CD4-positive, alpha-beta T cell treated with Interleukin-2 at 100 ng/mL for 4 hours (primary cell): ENCODE data around the gene LSG1.
A peak's percentile ranks its signal among the peaks of the same experiment; 100 is the strongest.

Experiments
- DNase-seq: peaks from one replicate; pipeline ENCODE4 v3.0.0-alpha.2; 2020; ENCODE audit warnings: low spot score

Gene LSG1

DNA sequence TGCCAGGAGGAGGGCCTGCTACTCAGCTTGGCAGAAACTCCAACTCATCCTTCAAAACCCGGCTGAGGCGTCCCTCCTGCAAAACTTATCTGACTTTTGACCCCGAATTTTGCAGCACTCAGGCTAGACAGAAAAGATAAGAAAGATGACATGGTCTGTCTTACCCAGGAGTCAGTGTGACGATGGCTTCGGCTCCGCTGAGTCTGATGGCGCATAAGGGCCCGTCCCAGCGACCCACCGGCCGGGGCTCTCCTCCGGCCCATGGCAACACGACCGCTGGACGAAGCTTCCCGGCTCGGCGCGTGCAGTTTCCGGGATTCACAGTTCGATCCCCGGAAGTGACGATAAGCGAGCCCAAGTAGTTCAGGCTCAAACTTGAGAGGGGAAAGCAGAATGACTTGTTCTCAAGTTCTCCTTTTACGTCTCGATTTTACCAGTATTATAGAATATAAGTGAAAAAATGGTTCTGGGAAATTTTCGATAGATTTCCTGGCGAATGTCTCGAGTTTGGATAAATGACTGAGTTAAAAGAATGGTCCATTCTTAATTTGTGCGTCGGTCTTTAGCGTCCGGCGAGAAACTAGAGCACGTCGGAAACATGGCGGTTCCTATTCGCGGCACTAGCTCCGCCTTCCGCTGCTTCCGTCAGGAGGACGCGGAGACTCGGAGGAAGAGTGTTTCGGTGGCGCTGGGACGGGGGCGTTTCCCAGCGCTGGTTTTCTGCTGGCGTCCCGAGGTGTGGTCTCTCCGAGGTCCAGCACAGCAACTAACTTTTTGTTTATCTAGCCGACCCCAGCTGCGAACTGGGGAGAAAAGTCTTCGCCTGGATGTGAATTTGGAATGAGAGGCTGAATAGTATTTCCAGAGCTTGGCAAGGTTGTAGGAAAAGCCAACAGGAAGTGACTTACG is at the start of gene LSG1:
Gene LSG1 (minus strand): TSS at position 292 of the 909 bp plus-strand sequence. CDS start 29 bp downstream, at position 263.
- DNase-seq, result peak; percentile 92

DNA sequence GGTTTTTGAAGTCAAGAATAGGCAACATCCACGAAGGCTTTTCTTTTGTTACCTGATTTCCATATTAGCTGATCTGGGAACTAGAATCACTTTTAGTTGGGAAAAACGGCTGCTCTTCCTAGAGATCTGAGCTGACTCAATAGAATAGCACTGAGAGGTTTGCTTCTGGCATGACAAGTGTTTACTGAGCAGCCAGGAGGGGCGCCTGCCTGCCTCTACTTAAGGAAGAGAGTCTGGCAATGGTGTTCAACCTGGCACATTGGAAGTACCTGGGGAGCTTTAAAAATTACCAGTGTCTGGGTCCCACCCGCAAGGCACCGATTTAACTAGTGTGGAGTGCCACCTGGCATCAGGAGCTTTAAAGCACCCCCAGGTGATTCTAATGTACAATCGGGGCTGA is 48.1 kb upstream of the LSG1 start:
- DNase-seq, result no peak

DNA sequence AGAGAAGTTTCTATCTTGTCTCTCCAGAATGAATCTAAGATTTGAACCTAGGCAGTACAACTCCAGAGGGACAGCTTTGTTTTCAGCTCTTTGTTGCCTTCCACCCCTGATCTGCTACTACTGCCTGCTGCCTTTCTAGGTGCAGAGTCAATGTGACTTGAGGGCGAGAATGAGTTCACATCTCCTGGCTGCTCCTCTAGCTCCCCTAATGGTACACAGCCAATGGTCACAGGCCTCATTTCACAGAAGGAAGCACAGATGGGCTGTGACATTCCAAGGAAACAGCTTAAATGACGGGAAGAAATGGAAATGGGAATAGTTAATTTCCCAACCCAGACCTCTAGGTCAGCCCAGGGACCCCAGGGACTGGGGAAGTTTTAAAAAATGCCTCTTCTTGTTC is 46.1 kb upstream of the LSG1 start:
- no peak for DNase-seq

DNA sequence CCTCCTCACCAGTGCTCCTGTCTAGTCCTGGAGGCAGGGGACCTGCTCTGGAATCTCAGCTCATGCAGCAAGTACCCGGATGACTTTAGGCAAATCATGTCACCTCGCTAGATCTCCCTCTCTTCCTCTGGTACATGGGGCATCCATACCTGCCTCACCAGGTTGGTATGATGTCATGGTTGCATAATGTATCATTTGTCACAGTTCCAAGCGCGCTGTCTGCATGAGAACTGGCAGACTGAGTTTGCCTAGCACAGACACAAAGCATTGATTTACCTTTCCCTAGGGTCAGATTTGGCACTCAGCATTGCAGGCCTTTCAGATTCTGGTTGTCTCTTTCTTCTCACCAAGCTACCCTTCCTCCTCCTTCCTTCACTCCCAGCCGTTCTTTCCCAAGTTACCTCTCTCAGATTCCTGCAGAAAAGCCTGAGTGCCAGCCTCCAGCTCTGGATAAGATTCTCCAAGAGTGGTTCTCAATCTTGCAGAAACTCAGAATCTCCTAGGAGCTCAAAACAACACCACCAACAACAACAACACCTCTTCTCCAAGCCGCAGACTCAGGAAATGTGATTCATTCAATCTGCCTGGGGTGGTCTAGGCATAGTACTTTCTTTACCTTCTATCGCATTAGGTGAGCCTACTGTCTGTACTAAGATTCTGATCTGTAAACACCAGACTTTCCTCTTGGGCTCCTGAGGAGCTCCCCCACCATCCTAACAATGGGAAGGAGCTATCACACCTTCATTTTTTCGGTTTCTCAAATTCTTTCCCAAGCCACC is 43.2 kb upstream of the LSG1 start:
- peak; percentile 39 for DNase-seq

DNA sequence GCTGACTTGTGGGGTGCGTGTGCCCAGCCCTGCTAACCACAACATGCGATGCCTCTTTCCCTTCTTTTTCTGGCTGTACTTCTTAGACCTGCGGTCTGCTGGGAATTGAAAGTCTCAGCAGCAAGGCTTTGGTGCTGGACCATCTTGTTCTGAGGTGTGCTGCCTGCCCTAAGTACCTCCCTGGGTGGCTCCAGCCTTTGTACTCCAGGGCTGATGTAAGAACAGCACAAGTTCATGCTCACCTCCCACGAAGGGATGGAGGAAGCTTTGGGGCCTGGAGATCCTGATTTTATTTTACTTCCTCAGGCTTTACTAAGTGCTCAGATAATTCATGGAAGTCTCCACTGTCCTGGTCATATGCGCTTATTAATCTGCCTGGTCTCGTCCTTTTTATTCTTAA is 42.6 kb upstream of the LSG1 start:
- no peak for DNase-seq

DNA sequence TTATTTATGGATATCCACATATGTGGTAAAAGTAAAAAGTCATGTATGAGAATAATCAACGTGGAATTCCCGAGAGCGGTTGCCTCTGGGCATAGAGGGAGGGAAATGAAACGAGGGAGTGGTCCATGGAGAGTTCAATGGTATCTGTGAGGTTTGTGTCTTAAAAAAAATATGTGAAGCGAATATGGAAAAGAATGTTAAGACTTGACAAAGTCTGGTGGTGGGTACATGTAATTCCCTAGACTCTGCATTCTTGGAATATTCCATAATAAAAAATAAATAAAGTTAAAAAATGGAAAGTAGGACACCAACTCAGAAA is 42.1 kb upstream of the LSG1 start:
- DNase-seq, result no peak

DNA sequence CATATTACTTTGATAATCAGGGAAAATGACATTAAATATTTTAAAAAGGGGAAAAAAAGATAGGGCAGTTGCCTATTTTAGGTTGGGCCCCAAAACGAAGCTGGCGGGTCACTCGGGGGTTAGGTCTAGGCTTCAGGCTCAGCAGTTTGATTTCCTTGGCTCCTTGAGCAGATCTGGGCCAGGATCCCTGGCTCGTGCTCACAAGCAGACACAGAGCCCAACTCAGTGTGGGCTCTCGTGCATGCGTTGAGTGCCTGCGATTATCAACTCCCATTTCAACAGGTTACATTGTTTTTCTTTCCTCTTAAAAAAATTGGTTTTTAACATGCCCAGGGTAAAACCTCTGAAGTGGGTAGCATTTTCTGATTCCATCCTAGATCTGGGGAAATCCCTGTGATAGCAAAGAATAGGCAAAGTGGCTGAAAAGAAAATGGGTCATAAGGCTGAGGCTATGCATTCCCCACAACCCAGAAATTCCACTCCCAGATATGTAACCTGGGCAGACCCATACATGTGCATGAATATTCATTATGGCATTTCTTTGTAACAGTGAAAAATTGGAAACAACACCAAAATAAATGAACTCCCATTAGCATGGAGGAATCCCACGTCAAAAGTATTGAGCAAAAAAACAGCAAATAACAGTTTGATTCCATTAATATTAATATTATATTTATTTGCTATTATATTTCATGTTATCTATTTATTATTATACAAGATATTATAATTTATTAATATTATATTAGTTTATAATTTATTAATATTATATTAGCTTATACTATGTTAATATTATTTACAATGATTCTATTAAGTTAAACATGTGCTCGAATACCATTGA is 41.5 kb upstream of the LSG1 start:
- DNase-seq, result no peak

DNA sequence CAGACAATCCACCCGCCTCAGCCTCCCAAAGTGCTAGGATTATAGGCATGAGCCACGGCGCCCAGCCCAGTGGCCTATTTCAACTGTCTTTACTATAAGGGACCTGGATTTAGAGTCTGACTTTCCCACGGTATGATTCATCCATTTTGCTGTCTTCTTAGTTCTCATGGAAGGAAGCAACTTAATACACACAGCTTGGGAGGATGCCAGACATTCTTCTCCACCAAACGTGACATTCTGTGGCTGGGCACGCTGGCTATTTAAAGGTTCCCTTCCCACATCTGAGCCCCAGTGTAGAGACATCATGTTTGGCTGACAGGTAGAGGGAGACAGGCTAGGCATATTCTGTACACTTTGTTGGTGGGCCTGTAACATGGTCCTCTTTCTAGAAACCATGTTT is 39.9 kb upstream of the LSG1 start:
- DNase-seq, result no peak

DNA sequence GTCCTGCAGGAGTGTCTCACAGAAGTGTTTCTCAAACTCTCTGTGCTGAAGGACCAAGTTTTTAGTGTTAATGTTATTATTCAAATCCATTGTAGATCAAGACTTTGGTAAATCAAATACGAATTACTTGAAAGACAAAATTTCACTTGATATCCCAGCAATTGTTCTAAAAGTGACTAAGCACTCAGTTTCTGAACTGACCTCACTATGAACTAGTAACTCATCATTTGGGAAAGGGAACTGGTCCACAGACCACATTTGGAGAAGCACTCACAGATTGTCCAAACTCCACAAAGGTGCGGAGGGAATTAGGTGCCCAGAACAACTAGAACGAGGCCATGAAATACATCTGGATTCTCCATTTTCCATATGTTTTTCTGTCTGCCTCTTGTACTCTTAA is 39.3 kb upstream of the LSG1 start:
- DNase-seq, result no peak

DNA sequence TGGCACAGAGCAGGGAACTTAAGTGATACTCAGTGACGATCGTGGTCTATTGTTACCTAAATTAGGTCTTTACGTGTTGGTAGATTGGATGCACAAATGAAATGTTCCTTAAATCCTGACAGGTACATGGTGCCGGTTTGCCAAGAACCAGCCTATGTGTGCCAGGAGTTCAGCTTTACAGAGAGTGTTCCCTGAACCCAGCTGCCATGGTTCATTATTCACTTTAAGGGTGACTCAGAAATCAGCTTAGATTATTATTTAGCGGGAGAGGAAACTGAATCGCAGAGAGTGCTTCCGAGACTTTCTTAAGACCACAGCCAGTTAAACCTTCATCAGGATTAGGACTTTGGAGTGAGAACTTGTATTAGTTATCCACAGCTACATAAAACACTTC is 35.2 kb upstream of the LSG1 start:
- DNase-seq, result no peak

DNA sequence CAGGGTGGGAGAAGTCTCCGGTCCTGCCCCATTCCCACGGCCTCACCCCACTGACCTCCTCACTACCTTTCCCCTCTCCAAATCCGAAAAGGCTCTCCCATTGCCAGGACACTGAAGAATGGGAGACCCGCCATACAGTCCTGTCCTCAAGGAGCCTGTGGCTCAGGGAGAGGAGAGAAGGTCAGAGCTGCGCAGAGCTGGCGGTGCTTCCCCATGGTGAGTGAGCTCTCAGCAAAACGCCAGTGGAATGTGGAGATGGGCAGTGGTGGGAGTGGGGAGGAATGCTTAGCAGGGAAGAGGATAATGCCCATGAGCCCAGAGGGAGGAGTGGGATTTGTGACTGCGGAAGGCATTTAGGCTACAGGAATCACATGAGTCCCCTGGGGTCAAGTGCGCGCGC is 33.8 kb upstream of the LSG1 start:
- no peak for DNase-seq

DNA sequence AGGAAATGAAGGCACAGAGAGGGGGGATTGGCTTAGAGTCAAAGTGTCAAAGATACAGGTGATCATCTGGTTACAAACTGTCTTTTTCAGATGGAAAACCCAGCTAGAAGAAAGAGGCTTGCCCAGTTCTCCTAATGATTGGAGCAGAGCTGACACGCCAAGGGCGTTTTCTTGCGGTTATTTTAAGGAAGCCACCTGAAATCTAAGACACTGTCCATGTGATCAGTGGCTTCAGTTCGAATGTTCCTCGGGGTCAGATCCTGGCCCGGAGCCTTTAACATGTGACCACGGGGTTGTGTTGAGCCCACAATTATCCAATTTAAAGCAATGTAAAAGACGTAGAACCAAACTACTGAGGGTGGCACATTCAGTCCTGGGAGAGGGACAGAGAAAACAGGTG is 33.2 kb upstream of the LSG1 start:
- no peak for DNase-seq

DNA sequence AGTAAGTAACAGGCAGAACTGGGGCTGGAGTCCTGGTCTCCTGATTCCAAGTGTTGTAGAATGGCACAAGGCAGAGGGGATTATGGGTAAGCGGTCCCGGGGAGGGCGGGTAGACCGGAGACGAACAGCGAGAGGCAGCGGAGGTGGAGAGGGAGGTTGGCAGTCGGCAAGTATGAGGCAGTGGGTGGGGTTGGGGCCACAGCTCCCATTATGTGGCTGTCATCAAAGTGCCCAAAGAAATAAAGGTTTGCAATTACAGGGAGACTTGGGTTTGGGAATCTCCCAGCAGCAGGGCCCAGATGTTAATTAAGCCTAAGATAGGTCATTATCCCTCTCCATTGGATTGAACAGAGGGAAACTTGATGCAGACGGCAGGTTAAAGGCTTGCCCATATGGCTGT is 30.6 kb upstream of the LSG1 start:
- no peak for DNase-seq

DNA sequence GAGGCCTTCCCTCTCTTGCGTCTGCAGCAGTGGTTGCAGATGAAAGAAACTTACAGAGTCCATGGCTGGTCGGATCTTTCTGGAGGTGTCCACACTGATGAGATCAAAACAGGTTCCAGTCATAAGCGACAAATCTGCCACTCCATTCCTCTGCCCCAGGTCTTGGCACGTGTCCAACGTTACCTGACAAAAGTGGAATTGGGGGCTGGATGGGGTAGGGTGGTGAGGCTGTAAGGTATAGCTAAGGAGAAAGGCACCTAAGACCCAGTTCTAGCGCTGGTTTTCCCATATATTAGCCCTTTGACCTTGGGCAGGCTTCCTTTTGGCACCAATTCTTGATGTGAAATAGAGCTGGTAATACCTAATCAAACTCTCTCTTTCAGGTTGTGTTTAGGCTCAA is 24.7 kb upstream of the LSG1 start:
- no peak for DNase-seq

DNA sequence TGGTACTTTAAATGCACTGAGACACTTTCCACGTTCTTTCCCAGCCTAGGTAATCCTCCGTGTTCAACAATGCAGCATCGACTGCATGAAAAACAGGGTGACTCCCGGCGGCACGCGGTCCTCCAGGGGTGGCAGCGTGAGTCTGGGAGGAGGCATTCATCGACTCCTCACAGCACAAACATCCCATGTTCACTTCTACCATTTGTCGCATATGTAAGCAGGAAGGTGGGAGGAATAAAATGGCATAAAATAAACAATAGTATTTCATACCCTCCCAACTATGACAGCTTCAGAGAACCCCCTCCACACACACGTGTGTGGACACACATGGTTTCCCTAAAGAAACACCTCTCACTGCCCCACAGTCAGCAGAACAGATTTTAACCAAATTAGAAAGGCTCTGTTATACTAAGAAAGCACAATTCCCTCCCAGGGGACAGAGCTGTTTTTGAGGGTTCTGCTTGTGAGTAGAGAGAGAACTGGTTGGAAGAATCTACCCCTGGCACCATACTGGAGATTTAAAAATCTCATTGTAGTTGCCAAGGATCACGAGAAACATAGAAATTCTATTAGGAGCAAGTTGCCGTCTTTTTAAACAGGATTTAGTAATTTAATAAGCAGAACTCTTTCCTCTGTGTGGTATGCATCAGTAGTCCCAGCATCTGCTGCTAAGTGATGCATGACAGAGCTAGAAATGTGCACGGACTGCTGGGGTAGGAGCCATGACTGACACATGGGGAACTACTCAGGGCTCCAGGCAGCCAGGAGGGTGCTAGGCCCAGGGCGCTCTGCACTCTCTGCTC is 19.7 kb upstream of the LSG1 start:
- no peak for DNase-seq

DNA sequence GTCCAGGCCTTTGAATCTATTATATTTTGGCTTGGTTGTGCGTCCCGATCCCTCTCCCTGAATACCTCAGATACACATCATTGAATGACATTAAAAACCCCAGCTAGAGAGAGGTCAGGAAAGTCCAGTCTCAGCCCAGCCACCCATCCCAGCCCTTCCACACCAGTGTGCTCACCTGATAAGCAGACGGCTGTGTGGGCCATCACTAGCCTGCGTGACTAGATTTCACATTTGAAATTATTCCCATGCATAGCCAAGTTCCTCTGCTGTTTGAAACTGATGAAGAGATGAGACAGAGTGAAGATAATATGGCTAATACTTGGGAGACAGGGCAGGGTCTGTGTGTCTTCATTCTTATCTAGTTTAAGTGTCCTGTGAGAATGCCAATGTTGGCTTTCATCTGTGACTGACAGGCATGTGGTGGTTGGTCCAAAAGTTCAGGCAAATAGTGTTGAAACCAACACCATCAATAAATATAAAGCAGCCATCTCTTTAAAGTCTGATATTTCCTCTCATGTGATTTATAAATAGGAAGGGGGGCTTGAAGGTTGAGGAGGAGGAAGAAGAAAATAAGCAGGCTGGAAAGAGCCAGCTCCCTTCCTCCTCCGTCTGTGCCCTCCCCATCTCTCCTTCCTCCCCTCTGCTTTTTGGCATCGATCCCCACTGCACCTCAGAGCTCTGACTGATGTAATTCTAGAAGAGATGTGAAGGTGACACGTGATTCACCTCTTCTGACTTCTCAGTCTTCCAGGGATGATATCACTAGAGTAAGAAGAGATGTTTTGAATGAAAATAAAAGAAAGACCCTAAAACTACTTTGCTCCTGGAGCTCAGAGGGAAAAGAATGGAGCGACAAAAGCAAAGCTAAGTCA is 18.7 kb upstream of the LSG1 start:
- DNase-seq, result no peak

DNA sequence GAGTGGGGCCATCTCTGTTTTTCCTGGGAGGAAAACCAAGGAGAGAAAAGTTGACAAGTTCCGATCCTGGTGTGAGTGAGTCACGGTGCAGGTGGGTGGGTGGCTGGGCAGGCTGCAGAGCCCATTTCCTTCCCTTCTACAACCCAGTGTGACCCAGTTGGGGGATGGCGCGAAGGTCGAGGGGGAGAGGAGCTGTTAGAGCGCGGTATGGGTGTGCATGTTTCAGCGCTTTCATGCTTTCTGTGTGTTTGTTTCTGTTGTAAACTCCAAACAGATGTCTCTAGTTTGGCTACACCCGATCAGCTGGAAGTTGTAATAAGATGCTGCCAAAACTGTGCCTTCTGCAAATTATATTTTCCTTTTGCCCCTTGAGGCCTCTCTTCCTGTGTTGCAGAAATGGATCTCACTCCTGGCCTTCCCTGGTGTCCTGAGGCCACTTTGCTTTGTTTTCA is 17.5 kb upstream of the LSG1 start:
- DNase-seq, result no peak

DNA sequence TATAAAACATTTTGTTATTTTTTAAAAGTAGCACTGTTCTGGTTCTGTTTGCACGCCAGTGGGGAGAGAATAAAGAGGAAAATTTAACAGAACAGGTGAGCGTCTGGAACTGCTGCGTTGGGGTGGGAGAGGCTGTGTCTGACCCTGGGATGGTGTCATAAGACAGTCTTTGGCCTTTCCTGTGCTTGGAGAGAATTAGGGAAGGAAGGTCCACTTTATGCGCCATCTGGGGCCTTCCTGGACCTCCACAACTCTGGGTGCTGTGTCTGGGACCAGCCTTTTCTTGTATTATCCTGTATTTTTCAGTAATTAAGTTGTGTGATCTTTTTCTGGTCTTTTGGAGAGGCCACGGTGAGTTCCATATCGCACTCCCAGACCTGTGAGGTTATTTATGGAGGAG is 17.0 kb upstream of the LSG1 start:
- no peak for DNase-seq

DNA sequence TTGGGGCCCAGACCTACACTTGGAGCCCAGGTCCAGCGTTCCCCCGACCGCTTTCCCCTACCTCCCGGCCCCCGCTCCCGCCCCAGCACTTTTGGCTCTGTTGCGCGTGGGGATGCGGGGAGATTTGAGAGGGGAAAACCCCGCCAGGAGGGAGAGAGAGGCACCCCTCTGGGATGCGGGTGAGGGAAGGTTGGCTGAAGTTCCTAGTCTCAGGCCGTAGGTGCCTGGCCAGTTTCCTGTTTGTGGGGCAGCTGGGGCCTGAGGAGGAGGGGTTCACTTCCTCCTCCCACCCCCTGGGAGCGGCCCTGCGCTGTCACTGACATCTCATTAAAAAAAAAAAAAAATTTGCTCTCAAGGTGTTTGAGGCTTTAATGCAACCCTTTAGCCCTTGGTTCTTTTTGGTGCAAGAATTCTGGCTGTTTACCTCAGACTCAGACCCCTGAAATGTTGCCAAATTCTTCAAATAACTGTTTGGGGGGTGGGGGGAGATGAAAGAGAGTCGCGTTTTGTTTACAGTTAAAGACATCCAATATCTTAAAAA is 16.3 kb upstream of the LSG1 start:
- DNase-seq, result peak; percentile 21

DNA sequence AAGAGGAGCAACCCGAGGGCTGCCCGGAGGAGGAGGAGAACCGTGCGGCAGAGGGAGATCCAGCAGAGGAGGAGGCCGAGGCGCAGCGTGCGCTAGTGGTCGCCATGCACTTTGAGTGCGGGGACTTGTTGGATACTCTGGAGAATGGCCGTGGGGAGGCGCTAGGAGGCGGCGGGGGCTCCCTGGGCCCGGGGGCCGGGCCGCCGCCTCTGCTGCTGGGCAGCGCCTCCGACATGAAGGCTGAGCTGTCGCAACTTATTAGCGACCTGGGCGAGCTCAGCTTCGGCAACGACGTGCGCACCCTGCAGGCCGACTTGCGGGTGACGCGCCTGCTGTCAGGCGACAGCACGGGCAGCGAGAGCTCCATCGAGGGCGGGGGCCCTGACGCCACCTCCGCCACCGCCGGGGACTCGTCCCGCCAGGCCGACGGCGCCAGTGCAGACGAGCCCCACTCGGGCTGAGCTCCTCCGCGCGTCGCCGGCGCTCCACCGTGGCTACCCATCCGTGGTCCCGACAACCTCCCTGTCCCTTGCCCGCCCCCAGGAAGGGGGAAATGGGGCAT is 15.7 kb upstream of the LSG1 start:
- peak; percentile 69 for DNase-seq
